HepG2 (cell line): ENCODE results near the gene MAPK8IP1. TPM values are rescaled to one million over a fixed set of nuclear protein-coding genes. Genes with fewer than 3 reads are reported as not detected.

Experiments used
- KDM5B ChIP-seq: sonication (generic); formaldehyde crosslinking; IDR thresholded peaks from 2 replicates; pipeline ENCODE4 v1.4.0; 2020; ENCODE audit warnings: missing genetic modification reagents, mild to moderate bottlenecking, borderline replicate concordance
- KLF16 ChIP-seq, 2 experiments: sonication (generic) in 1 of 2; formaldehyde crosslinking in 1 of 2; IDR thresholded peaks; 2 replicates each; pipeline versions ENCODE4 v1.6.1 to v1.8.0; 2016 to 2023; ENCODE audit warnings: missing genetic modification reagents in 2 of 2, missing compliant biosample characterization in 1 of 2
- NFE2 ChIP-seq: sonication (generic); formaldehyde crosslinking; IDR thresholded peaks from 2 replicates; pipeline ENCODE4 v1.4.0; 2020; ENCODE audit warnings: missing genetic modification reagents
- PHF21A ChIP-seq: sonication (generic); formaldehyde crosslinking; IDR thresholded peaks from 2 replicates; pipeline ENCODE4 v1.5.0; 2020; ENCODE audit warnings: mild to moderate bottlenecking, missing genetic modification reagents
- PITX1 ChIP-seq: sonication (generic); formaldehyde crosslinking; IDR thresholded peaks from 2 replicates; pipeline ENCODE4 v1.5.1; 2020; ENCODE audit warnings: mild to moderate bottlenecking, missing genetic modification reagents
- PRMT3 ChIP-seq: sonication (generic); formaldehyde crosslinking; IDR thresholded peaks from 2 replicates; pipeline ENCODE4 v1.8.1; 2022; ENCODE audit warnings: low read depth, mild to moderate bottlenecking, moderate library complexity, missing genetic modification reagents, borderline replicate concordance
- RARA ChIP-seq: IDR thresholded peaks from 2 replicates; pipeline ENCODE4 v1.6.1; 2016; ENCODE audit warnings: missing genetic modification reagents, missing compliant biosample characterization
- SALL2 ChIP-seq: sonication (generic); formaldehyde crosslinking; IDR thresholded peaks from 2 replicates; pipeline ENCODE4 v1.8.1; 2023; ENCODE audit warnings: mild to moderate bottlenecking, missing genetic modification reagents, inconsistent platforms
- SNAI1 ChIP-seq: sonication (generic); formaldehyde crosslinking; IDR thresholded peaks from 2 replicates; pipeline ENCODE4 v1.5.0; 2020; ENCODE audit warnings: mild to moderate bottlenecking, missing genetic modification reagents, borderline replicate concordance
- ZBTB46 ChIP-seq: sonication (generic); formaldehyde crosslinking; IDR thresholded peaks from 2 replicates; pipeline ENCODE4 v1.4.0; 2020; ENCODE audit warnings: mild to moderate bottlenecking, missing genetic modification reagents, borderline replicate concordance
- ZFP41 ChIP-seq: sonication (generic); formaldehyde crosslinking; IDR thresholded peaks from 2 replicates; pipeline ENCODE4 v1.4.0; 2020; ENCODE audit warnings: mild to moderate bottlenecking, missing genetic modification reagents, borderline replicate concordance
- ZNF12 ChIP-seq: sonication (generic); formaldehyde crosslinking; IDR thresholded peaks from 2 replicates; pipeline ENCODE4 v1.5.0; 2020; ENCODE audit warnings: missing genetic modification reagents
- ZNF274 ChIP-seq: sonication (generic); formaldehyde crosslinking; IDR thresholded peaks from 2 replicates; pipeline ENCODE4 v1.5.1; 2020; ENCODE audit warnings: mild to moderate bottlenecking, missing genetic modification reagents
- ZNF329 ChIP-seq: sonication (generic); formaldehyde crosslinking; IDR thresholded peaks from 2 replicates; pipeline ENCODE4 v1.9.0; 2021; ENCODE audit warnings: low read depth, mild to moderate bottlenecking, missing genetic modification reagents
- ZNF460 ChIP-seq: sonication (generic); formaldehyde crosslinking; IDR thresholded peaks from 2 replicates; pipeline ENCODE4 v1.5.1; 2020; ENCODE audit warnings: missing genetic modification reagents, mild to moderate bottlenecking, borderline replicate concordance
- ZNF772 ChIP-seq: sonication (generic); formaldehyde crosslinking; IDR thresholded peaks from 2 replicates; pipeline ENCODE4 v1.5.0; 2020; ENCODE audit warnings: mild to moderate bottlenecking, missing genetic modification reagents
- ZNF883 ChIP-seq: sonication (generic); formaldehyde crosslinking; IDR thresholded peaks from 2 replicates; pipeline ENCODE4 v1.5.1; 2020; ENCODE audit warnings: mild to moderate bottlenecking, missing genetic modification reagents; ENCODE audit errors: not compliant biosample characterization
- polyA plus RNA-seq, 8 experiments: library from polyadenylated mRNA; depleted of rRNA in 3 of 8; stranded (reverse) in 7 of 8; unstranded in 1 of 8; fragments of >200 nt; fragmentation: Illumina TruSeq in 4 of 8; extraction: Trizol in 4 of 8; gene quantifications; 2 replicates each; pipeline versions ENCODE4 v1.2.1 to v1.2.3, GENCODE V29; 2011 to 2016; ENCODE audit warnings: low read depth in 4 of 8, missing spikeins in 1 of 8, mixed read lengths in 1 of 8; ENCODE audit not compliant: insufficient read depth in 1 of 8
- total RNA-seq, 5 experiments: library from RNA; depleted of rRNA; stranded (reverse); fragments of >200 nt; fragmentation: Illumina TruSeq; extraction: Trizol; gene quantifications; 2 replicates each; pipeline ENCODE4 v1.2.3, GENCODE V29; 2016; ENCODE audit warnings: low read depth in 1 of 5
- TF ChIP-seq, protein P1 (sequence below), 2 experiments: sonication (generic) in 1 of 2; formaldehyde crosslinking in 1 of 2; IDR thresholded peaks; 2 replicates each; pipeline versions ENCODE4 v1.6.1 to v1.9.0; 2014 to 2022; ENCODE audit warnings: antibody characterized with exemption in 1 of 2, borderline replicate concordance in 1 of 2, inconsistent platforms in 1 of 2, low read depth in 1 of 2, missing genetic modification reagents in 1 of 2

Gene MAPK8IP1
- total and polyA plus RNA-seq, 2 of the 13 experiments (the other 11 are each of a cell fraction or from before 2014, with no cell fraction given): 2.2 to 4.2 TPM

GRCh38 chr11:45846974-45847910, 38.2 kb upstream of the MAPK8IP1 start, which contains the start of gene CRY2 (continued):
- TF ChIP-seq, protein P1, sequence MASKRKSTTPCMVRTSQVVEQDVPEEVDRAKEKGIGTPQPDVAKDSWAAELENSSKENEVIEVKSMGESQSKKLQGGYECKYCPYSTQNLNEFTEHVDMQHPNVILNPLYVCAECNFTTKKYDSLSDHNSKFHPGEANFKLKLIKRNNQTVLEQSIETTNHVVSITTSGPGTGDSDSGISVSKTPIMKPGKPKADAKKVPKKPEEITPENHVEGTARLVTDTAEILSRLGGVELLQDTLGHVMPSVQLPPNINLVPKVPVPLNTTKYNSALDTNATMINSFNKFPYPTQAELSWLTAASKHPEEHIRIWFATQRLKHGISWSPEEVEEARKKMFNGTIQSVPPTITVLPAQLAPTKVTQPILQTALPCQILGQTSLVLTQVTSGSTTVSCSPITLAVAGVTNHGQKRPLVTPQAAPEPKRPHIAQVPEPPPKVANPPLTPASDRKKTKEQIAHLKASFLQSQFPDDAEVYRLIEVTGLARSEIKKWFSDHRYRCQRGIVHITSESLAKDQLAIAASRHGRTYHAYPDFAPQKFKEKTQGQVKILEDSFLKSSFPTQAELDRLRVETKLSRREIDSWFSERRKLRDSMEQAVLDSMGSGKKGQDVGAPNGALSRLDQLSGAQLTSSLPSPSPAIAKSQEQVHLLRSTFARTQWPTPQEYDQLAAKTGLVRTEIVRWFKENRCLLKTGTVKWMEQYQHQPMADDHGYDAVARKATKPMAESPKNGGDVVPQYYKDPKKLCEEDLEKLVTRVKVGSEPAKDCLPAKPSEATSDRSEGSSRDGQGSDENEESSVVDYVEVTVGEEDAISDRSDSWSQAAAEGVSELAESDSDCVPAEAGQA (IDR thresholded peaks at IDR 0.05; ENCODE audit: low read depth): 0 out of 2 replicates have a peak, but pooled peaks have one; percentile 44
- TF ChIP-seq, protein P1 (CRISPR knock-in tag; IDR thresholded peaks at IDR 0.05; ENCODE audit: borderline replicate concordance): no peak
- peak; percentile 44 for TF ChIP-seq ZNF274 (CRISPR knock-in tag)
- TF ChIP-seq KLF16 (CRISPR knock-in tag; IDR thresholded peaks at IDR 0.05): peak; percentile 18 to 88; a peak in 2 of 4 replicates
- no peak; the same call in 1 of the 2 replicates for TF ChIP-seq PITX1
- peak; percentile 51; the same call in 1 of the 2 replicates for TF ChIP-seq SALL2 (CRISPR knock-in tag)
- no peak for TF ChIP-seq PHF21A (CRISPR knock-in tag)
- TF ChIP-seq SNAI1: no peak
- TF ChIP-seq NFE2 (CRISPR knock-in tag): no peak
- TF ChIP-seq ZNF883: peak; percentile 92
- no peak for TF ChIP-seq ZNF12 (CRISPR knock-in tag)
- TF ChIP-seq ZNF772 (CRISPR knock-in tag): peak; percentile 88; the same call in 1 of the 2 replicates
- peak; percentile 70; the same call in 1 of the 2 replicates for TF ChIP-seq KDM5B
- no peak for TF ChIP-seq ZFP41 (CRISPR knock-in tag)
- no peak for TF ChIP-seq ZBTB46 (CRISPR knock-in tag)
- 0 out of 2 replicates have a peak, but pooled peaks have one; percentile 74 for TF ChIP-seq ZNF329
- peak; percentile 32; the same call in 1 of the 2 replicates for TF ChIP-seq RARA (CRISPR knock-in tag)
- TF ChIP-seq ZNF460 (CRISPR knock-in tag): no peak
- no peak for TF ChIP-seq PRMT3 (CRISPR knock-in tag)
